NOMO-1 treated with dmso at 0.1 percent for 144 hours (cell line): Measurements from ENCODE around the gene GTF2H3.
"Not testable (repeated sequence)": the region's sequence is repeated elsewhere in the genome, so short reads cannot be mapped to it uniquely, and the experiment has no call there.

Experiments
- DNase-seq: peaks from one replicate; lab custom pipeline; 2025; ENCODE audit not compliant: unreplicated experiment; lab: John Stamatoyannopoulos, UW

The GTF2H3 gene

GRCh38 chr12:123633379-123634141, at the start of gene GTF2H3, which contains the start of gene EIF2B1:
GTF2H3 (plus strand) TSS chr12:123633829; CDS start chr12:123633860, 31 bp downstream.
EIF2B1 (minus strand) TSS chr12:123633686; CDS start chr12:123633557, 129 bp downstream.
- DNase-seq, result peak; percentile 99

DNA sequence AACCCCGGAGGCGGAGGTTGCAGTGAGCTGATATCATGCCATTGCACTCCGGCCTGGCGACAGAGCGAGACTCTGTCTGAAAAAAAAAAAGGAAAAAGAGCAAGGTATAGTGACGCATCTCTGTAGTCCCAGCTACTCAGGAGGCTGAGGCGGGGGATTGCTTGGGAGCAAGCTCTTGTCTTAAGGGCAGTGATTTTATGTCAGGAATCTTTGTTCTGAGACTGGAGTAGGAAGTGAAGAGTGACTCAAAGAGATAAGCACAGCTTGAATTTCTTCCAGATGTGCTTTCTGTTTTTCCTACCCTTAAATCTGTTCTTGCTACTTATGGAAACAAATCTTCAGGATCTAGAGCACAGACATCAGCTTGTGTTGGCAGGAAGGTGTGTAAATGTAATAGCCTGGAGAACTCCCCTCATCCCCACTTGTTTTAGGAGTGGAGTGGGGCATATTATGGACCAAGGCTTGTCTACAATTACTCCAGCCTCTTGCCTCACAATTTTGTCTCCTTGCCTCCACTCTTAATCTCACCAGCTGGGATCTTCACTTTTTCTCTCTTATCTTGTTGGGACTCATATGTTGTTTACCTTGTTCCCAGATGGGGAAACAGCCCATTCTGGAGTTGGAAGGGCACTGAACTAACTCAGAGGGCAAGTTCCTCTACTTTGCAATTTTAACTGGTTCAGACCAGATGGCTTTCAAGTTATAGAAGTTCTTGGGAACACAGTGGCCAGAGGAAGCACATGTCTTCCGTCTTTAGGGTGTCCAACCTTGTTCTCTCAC, 41.7 kb upstream of the GTF2H3 start:
- DNase-seq, result no peak

GRCh38 chr12:123595729-123596128, 37.9 kb upstream of the GTF2H3 start:
- DNase-seq, result no peak

DNA sequence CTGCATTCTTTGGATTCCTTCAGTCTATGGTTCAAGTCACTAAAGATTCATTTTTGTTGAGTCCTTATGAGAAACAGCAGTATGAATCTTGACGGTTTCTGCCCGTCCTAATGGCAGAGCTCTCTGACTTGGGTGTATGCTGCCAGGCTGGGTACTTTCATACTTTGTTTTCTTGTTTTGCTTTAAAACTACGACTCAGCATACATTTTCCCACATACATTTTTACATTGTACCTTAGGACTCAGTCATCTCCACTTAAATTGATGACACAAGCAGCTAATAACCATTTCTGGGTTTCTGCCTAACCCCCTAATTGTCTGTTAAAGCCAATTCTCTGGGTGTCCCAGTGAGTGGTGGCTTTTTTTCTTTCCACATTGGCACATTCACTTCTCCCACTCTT, 36.5 kb upstream of the GTF2H3 start:
- DNase-seq, result no peak

DNA sequence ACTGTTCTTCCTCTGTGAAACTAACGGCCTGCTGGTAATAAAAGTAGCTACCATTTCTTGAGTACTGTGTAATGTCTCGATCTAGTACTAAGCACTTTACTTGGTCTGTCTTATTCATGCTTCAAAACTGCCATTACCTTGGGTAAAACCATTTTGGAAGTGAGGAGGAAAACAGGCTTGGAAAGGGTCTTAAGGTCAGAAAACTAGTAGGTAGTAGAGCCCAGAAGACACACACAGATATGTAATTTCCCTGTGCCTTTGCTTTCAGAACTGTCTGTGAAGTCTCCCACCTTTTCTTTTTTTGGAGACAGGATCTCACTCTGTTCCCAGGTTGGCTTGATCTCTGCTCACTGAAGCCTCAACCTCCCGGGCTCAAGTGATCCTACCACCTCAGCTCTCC, 35.1 kb upstream of the GTF2H3 start:
- DNase-seq, result no peak

GRCh38 chr12:123599310-123599709, 34.3 kb upstream of the GTF2H3 start:
- no peak for DNase-seq

- DNase-seq, result no peak
Measured at GRCh38 chr12:123599721-123600120, 33.9 kb upstream of the GTF2H3 start.

DNA sequence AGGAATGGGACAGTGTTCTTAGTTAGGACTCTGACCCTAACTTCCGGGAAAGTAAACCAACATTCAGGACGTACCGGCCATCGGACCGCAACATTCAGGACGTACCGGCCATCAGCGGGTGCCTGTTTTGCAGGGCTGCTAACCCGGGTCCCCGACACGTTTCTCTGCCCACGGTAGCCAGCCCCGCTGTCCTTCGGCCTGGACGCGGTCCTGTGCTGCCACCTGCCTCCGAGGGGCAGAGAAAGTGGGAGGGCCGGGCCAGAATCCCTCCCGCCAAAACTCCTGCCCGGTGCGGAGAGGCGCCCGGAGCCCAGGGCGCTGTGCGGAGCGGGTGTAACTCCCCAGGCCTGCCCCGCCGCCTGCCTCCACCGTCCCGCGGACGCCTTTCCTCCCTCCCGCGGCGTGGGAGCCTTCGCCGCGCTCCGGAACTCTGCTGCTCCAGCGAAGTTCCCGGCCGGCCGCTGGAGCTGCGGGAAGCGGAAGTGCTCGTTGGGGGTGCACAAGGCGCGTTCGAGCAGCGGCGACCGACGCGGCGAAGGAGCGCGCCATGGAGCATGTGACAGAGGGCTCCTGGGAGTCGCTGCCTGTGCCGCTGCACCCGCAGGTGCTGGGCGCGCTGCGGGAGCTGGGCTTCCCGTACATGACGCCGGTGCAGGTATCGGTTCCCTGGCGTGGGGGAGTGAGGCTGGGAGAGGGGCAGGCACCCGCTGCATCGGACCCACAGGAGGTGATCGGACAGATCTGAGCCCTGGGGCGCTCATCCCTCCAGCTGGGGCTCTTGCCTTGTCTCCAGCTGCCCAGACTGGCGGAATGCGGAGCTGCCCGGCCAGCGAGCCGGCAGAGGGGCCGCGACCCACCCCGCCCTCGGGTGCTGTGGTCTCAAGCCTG, 31.8 kb upstream of the GTF2H3 start, which contains the start of gene DDX55:
DDX55 (plus strand) TSS at position 498 of the 888 bp plus-strand sequence; CDS start at position 548, 50 bp downstream.
- peak; percentile 83 for DNase-seq

DNA sequence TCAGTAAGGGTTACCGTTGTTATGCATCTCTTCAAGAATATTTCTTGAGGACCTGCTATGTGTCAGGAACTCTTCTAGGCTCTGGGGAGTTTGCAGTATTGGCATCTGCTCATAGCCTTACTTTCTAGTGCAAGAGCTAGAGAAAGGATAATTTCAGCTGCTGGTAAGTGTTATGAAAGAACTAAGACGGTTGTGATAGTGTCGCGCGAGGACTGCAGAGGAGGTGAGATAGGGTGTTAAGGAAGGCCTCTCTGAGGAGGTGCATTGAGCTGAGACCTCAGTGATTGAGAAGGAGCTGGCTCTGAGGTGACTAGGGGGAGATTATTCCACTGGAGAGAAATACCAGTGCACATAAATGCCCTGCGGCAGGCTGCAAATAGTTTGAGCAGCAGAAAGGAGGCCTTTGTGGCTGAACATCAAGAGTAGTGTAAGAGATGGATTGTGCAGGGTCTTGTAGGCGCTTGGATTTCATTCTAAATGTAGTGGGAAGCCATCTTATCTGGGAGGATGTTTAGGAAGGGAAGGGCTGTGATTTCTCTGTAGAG, 30.9 kb upstream of the GTF2H3 start:
- peak; percentile 47 for DNase-seq

GRCh38 chr12:123603495-123603894, 30.1 kb upstream of the GTF2H3 start:
- DNase-seq, result not testable (repeated sequence)

DNA sequence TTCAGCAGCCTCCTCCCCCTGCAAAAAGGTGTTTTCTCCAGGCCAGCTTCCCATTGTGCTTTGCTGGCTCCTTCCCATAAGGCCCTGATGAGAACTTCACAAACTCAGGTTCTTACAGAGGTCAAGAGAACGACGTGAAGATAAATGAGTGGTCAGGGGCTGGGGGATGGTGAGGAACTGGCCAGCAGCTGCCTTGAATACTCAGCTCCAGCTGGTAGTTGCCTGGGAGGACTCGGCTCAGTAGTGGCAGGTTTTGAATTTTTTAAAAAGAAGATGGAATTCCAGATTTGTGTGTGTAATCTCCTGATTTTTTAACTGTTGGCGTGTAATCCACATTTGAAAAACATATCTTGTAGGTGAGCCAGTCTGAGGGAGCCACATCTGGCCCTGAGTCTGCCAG, 25.9 kb upstream of the GTF2H3 start:
- DNase-seq, result no peak

DNA sequence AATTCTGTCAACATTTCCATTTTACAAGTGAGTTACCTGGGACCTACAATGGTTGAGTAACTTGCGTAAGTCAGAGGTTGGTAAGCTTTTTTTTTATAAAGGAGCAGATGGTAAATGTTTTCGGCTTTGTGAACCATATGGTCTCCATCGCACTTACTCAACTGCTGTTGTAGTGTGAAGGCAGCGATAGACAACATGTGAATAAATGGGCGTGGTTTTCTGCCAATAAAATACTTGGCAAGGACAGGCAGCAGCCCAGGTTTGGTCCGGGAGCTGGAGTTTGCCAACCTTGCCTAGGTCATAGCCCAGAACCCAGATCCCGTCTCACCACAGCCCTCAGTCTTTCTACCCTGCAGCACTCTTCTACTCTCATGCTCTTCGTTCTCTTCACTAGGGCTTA, 25.4 kb upstream of the GTF2H3 start:
- DNase-seq, result no peak

GRCh38 chr12:123614110-123614509, 19.5 kb upstream of the GTF2H3 start:
- DNase-seq, result no peak

DNA sequence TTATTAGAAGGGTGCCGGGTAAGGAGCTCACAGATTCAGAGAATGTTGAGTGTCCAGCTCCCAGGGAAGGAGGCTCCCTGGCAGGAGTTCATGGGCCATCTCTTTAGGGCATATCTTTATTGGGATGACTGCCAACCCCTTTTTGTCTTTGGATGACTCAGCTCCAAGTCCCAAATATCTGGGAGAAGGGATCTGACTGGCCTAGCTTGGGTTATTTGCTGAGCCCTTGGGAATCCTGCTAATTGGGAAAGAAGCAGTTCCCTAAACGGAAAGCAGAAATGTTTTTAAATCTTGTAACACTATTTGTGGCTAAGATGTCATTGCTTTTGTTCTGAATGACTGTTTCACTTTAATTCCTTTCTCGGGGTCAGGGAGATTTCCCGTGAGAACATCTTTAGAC, 19.1 kb upstream of the GTF2H3 start:
- no peak for DNase-seq

DNA sequence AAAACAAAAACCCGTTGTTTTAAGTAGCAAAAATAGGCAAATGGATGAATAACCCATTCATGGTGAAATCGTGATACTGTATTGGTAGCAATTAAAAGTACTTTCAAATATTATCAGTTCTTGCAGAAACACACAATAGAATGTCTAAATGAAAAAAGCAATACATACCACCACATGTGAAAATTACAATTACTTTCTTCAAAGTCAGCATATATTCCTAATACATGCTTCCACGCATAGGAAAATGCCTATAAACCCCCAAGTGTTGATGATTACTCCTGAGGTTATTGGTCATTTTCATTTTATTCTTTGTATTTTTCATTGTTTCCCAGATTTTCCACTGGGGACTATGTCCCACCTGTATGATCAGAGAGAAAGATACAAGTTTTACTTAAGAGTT, 16.5 kb upstream of the GTF2H3 start:
- DNase-seq, result no peak

DNA sequence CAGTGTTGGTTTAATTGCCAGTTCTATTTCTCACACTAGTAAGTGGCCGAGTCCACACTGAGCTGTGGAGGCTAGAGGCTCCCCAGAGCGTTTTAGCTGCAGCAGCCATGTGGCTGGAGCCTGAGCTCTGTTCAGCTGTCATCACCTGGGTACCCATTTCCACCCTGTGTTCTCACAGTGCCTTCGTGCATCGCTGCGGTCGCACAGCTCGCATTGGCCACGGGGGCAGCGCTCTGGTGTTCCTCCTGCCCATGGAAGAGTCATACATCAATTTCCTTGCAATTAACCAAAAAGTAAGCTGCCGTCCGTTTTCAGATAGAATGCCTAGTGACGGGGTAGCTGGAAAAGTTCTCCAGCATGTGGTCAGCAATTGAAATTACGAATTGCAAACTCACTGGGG, 16.0 kb upstream of the GTF2H3 start:
- DNase-seq, result no peak

GRCh38 chr12:123621101-123621500, 12.5 kb upstream of the GTF2H3 start:
- no peak for DNase-seq

- DNase-seq, result no peak
Measured at GRCh38 chr12:123621619-123622530, 11.8 kb upstream of the GTF2H3 start.

GRCh38 chr12:123634142-123634561, 523 bp downstream of the GTF2H3 start:
- DNase-seq, result no peak

DNA sequence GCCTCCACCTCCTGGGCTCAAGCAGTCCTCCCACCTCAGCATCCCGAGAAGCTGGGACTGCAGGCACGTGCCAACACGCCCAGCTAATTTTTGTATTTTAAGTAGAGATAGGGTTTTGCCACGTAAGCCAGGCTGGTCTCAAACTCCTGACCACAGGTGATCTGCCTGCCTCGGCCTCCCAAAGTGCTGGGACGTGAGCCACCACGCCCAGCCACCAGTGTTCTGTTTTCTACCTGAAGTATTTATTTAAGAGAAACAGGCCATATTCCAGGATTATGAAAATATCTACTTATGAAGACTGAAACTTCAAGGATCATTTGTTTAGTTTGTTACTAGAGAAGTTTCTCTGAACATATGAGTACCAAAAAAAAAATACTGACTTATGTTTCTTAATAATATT, 10.3 kb downstream of the GTF2H3 start:
- DNase-seq, result no peak
